Neural crest cell (in vitro differentiated cells): Measurements from ENCODE around the gene POLL. TPM values are rescaled to one million over a fixed set of nuclear protein-coding genes. Genes with fewer than 3 reads are reported as not detected.

Experiments used
- DNase-seq: peaks from one replicate; pipeline ENCODE4 v3.0.0; 2021; ENCODE audit warnings: low read depth, mixed read lengths, low spot score
- H3K27ac Mint-ChIP-seq: one replicate; pipeline ENCODE4 v1.8.0; 2021; ENCODE audit warnings: mild to moderate bottlenecking, mixed read lengths; ENCODE audit not compliant: unreplicated experiment
- H3K27me3 Mint-ChIP-seq: 2 replicates; pipeline ENCODE4 v1.8.0; 2021; ENCODE audit warnings: low read depth, mild to moderate bottlenecking, mixed read lengths
- H3K36me3 Mint-ChIP-seq: 2 replicates; pipeline ENCODE4 v1.8.0; 2021; ENCODE audit warnings: low read depth, mild to moderate bottlenecking, mixed read lengths
- H3K4me1 Mint-ChIP-seq: 2 replicates; pipeline ENCODE4 v1.8.0; 2021; ENCODE audit warnings: mixed read lengths
- H3K4me3 Mint-ChIP-seq: one replicate; pipeline ENCODE4 v1.8.0; 2021; ENCODE audit warnings: mild to moderate bottlenecking, mixed read lengths
- H3K9me3 Mint-ChIP-seq: 2 replicates; pipeline ENCODE4 v1.8.0; 2021; ENCODE audit warnings: mixed read lengths
- total RNA-seq: library from RNA; stranded (reverse); gene quantifications from 2 replicates; pipeline ENCODE4 v1.2.1, GENCODE V29; 2021
- TF ChIP-seq, protein P1 (sequence below): fragments of 200-600 bp; sonication (generic); conservative IDR thresholded peaks from 2 replicates; pipeline ENCODE4 v1.5.0; 2021; ENCODE audit warnings: antibody characterized with exemption, mild to moderate bottlenecking

POLL gene
- total RNA-seq, 1 donor from 2014 or later, result 36.3 TPM

DNA sequence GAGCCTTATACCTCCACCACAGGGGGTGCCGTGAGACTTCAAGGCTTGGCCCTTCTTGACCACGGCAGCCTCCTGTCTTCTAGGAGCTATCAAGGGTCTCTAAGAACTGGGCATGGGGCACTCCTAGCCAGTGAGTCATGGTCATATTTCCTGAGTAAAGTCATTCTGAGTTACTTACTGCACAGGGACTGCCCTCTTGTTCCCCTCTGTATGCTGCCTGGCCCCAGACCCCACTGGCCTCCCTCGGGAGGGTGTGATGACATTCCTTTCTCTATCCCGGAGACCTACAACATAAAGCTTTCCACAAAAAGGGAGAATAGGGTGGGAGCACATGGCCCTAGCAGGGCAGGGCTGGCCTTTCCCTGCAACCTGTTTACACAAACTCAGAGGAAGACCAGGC lies 21.4 kb upstream of the POLL start:
- no peaks in the 10 kb centered on the region for H3K36me3 Mint-ChIP-seq
- H3K9me3 Mint-ChIP-seq, result no peaks in the 10 kb centered on the region
- peaks cover 10% of the 10 kb centered on the region for H3K4me1 Mint-ChIP-seq
- DNase-seq, result no peak
- TF ChIP-seq, protein P1, sequence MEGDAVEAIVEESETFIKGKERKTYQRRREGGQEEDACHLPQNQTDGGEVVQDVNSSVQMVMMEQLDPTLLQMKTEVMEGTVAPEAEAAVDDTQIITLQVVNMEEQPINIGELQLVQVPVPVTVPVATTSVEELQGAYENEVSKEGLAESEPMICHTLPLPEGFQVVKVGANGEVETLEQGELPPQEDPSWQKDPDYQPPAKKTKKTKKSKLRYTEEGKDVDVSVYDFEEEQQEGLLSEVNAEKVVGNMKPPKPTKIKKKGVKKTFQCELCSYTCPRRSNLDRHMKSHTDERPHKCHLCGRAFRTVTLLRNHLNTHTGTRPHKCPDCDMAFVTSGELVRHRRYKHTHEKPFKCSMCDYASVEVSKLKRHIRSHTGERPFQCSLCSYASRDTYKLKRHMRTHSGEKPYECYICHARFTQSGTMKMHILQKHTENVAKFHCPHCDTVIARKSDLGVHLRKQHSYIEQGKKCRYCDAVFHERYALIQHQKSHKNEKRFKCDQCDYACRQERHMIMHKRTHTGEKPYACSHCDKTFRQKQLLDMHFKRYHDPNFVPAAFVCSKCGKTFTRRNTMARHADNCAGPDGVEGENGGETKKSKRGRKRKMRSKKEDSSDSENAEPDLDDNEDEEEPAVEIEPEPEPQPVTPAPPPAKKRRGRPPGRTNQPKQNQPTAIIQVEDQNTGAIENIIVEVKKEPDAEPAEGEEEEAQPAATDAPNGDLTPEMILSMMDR, result no peak
- H3K4me3 Mint-ChIP-seq, result no peak overlapping the region
- no peak overlapping the region for H3K27ac Mint-ChIP-seq
- H3K27me3 Mint-ChIP-seq, result no peaks in the 10 kb centered on the region

DNA sequence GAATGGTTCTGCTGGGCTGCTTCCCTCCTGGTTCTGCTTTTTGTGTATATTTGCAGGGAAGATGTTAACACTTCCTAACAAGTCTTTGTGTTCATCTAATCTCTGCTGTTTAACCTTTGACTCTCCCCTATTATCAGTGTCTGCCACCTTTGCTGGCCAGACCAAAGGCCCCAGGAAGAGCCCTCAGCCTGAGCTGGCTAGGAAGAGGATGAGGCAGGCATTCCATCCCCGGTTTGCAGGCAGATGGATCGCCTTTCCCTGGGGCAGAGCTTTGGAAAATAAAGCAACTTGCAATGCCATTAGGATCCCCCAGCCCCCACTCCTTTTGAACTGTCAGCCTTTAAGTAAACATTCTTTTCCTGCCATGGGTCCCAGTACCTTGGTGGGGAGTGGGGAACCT lies 19.1 kb upstream of the POLL start:
- Mint-ChIP-seq H3K4me1 (peaks cover 4% of the 10 kb centered on the region), H3K36me3 (no peaks in the 10 kb centered on the region), H3K27me3 (peaks cover 3% of the 10 kb centered on the region), H3K9me3 (no peaks in the 10 kb centered on the region), H3K4me3 (no peak overlapping the region), H3K27ac (no peak overlapping the region)
- no peak for DNase-seq
- TF ChIP-seq, protein P1, result no peak

DNA sequence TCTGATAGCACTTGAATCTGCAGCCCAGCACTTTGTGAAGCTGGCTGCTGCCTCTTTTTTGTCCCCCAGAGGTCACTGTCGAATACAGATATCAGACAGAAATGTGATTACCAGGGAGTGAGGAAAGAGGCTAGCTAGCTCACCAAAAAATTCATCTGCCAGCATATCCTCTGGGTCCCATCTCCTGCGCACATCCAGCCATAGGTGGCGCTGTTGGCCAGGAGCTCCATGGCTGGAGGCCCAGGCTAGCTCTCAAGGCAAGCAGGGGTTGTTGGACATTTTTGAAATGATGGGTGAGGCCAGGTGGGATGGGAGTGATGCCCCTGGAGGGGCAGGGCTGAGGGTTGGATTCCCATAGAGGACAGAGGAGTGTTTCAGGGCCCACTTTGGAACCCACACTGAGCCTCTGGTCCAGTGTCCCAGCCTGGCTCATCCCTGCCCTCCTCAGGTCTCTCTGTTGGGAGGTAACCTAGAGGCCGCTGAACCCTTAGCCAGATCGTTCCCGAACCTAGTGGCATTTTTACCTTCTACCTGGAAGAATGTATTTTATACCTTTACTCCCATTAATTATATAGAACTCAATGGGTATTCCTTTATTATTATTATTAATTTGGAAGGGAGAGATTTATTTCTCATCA lies 14.8 kb upstream of the POLL start:
- Mint-ChIP-seq H3K9me3 (no peaks in the 10 kb centered on the region), H3K27ac (no peak overlapping the region), H3K4me1 (peaks cover 4% of the 10 kb centered on the region), H3K27me3 (peaks cover 3% of the 10 kb centered on the region), H3K36me3 (no peaks in the 10 kb centered on the region), H3K4me3 (no peak overlapping the region)
- peak; percentile 88 for DNase-seq
- TF ChIP-seq, protein P1, result peak; percentile 92

DNA sequence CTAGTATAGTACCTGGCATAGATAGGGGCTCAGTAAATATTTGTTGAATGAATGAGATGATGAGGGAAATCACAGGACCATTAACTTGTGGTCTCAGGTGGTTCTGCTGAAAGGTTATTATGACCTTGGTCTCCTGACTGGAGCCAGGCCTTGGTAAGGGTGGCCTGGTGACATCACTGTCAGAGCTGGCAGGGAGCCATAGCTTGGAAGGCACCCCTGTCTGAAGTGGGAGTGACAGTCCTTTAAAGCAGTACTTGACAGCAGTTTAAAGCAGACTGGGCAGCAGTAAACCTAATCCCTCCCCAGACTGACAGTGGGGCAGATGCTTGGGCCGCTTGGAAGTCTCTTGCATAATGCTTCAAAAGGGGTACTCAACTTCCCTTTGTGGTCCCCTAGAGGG lies 13.5 kb upstream of the POLL start:
- H3K9me3 Mint-ChIP-seq, result no peaks in the 10 kb centered on the region
- no peak overlapping the region for H3K4me3 Mint-ChIP-seq
- no peak for DNase-seq
- no peaks in the 10 kb centered on the region for H3K4me1 Mint-ChIP-seq
- H3K36me3 Mint-ChIP-seq, result no peaks in the 10 kb centered on the region
- TF ChIP-seq, protein P1, result no peak
- H3K27ac Mint-ChIP-seq, result no peak overlapping the region
- peaks cover 3% of the 10 kb centered on the region for H3K27me3 Mint-ChIP-seq

DNA sequence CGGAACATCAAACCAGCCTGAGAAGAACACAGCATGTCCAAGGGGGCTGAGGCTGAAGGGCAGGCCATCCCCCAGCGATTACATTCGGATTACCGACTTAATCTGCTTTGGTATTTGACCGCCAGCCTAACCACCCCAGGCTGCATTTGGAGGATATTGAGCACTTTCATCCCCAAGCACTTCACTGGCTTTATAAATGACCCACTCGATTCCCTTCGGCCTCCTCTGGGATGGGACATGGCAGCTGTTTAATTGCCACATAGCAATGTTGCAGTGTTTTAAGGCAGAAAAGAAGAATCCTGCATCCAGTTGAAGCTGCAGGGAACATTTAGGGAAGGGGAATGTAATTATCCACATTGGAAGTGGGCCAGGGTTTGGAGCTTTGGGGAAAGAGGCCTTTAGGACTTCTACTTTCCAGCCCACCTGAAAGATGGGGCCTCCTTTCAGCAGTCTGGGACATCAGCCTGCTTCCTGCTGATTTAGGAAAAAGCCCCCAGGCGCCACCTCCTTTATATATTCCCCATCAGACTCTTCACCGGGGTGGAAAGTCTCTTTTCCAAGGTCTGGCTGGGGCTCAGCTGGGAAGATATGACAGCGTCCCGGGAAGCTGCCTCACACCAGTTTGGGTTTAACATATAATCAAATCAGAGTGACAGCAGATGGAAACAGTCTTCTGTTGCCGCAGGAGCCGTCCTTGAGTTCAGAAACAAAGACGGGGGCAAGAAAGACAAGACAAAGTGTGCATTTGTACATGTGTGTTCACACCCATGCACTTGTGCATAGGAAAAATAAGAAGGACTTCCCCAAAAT lies 9.2 kb upstream of the POLL start:
- H3K4me3 Mint-ChIP-seq, result no peak overlapping the region
- TF ChIP-seq, protein P1, result no peak
- H3K27me3 Mint-ChIP-seq, result no peaks in the 10 kb centered on the region
- H3K36me3 Mint-ChIP-seq, result no peaks in the 10 kb centered on the region
- H3K4me1 Mint-ChIP-seq, result no peaks in the 10 kb centered on the region
- no peaks in the 10 kb centered on the region for H3K9me3 Mint-ChIP-seq
- DNase-seq, result no peak
- no peak overlapping the region for H3K27ac Mint-ChIP-seq
